Smooth muscle cell (in vitro differentiated cells): Measurements from ENCODE around the gene CDK8. TPM values are rescaled to one million over a fixed set of nuclear protein-coding genes. Genes with fewer than 3 reads are reported as not detected.

Experiments
- DNase-seq: peaks from one replicate; lab custom pipeline; 2025; ENCODE audit not compliant: unreplicated experiment; lab: John Stamatoyannopoulos, UW
- H2AFZ ChIP-seq: fragments of 200-600 bp; sonication (generic); 2 replicates; pipeline ENCODE4 v1.6.0; 2016; ENCODE audit warnings: antibody characterized with exemption, low read depth, mild to moderate bottlenecking
- H3F3A ChIP-seq: fragments of 200-600 bp; sonication (generic); 2 replicates; pipeline ENCODE4 v1.6.0; 2017; ENCODE audit warnings: antibody characterized with exemption, low read depth
- H3K27ac ChIP-seq: fragments of 200-600 bp; sonication (generic); 2 replicates; pipeline ENCODE4 v1.5.1; 2016; ENCODE audit warnings: low read depth, mild to moderate bottlenecking
- H3K27me3 ChIP-seq: fragments of 200-600 bp; sonication (generic); 2 replicates; pipeline ENCODE4 v1.6.1; 2016; ENCODE audit warnings: low read depth, mild to moderate bottlenecking
- H3K36me3 ChIP-seq: fragments of 200-600 bp; sonication (generic); 2 replicates; pipeline ENCODE4 v1.5.1; 2016; ENCODE audit warnings: low read depth
- H3K4me1 ChIP-seq: fragments of 200-600 bp; sonication (generic); 2 replicates; pipeline ENCODE4 v1.5.1; 2016; ENCODE audit warnings: low read depth
- H3K4me2 ChIP-seq: fragments of 200-600 bp; sonication (generic); 2 replicates; pipeline ENCODE4 v1.6.0; 2016; ENCODE audit warnings: mild to moderate bottlenecking
- H3K4me3 ChIP-seq: fragments of 200-600 bp; sonication (generic); 2 replicates; pipeline ENCODE4 v1.5.1; 2016; ENCODE audit warnings: mild to moderate bottlenecking
- H3K79me2 ChIP-seq: fragments of 200-600 bp; sonication (generic); 2 replicates; pipeline ENCODE4 v1.6.0; 2016; ENCODE audit warnings: low read depth, mild to moderate bottlenecking
- H3K9ac ChIP-seq: fragments of 200-600 bp; sonication (generic); 2 replicates; pipeline ENCODE4 v1.6.0; 2016; ENCODE audit warnings: low read depth
- H3K9me3 ChIP-seq: fragments of 200-600 bp; sonication (generic); replicated peaks from 2 replicates; pipeline ENCODE4 v1.5.1; 2016; ENCODE audit warnings: low read depth
- H4K20me1 ChIP-seq: fragments of 200-600 bp; sonication (generic); 2 replicates; pipeline ENCODE4 v1.6.0; 2016; ENCODE audit warnings: low read depth
- CTCF ChIP-seq: fragments of 200-600 bp; sonication (generic); IDR thresholded peaks from 2 replicates; pipeline ENCODE4 v1.5.1; 2017; ENCODE audit warnings: borderline replicate concordance, mild to moderate bottlenecking, antibody characterized with exemption; ENCODE audit not compliant: insufficient read depth, poor library complexity, severe bottlenecking
- WGBS: methylation state at CpG from one replicate; pipeline ENCODE4 v1.1.7; 2016; ENCODE audit warnings: low lambda C conversion rate; 5-methylcytosine and 5-hydroxymethylcytosine counted together
- polyA plus RNA-seq: library from polyadenylated mRNA; unstranded; fragments of >200 nt; fragmentation: Nextera tagmentation; extraction: Ambion mirVana; gene quantifications from 2 replicates; pipeline ENCODE4 v1.2.1, GENCODE V29; 2016
- total RNA-seq: library from RNA; depleted of rRNA; stranded (reverse); fragments of >200 nt; gene quantifications from 2 replicates; pipeline ENCODE4 v1.2.3, GENCODE V29; 2014

CDK8 gene
- total RNA-seq (32.7 and 45.4 TPM in 2 replicates), polyA plus RNA-seq (11.3 and 12.6 TPM in 2 replicates)

- Histone ChIP-seq H3F3A (no peaks in the 10 kb centered on the region), H3K9ac (peak within 1 kb of the TSS; percentile 65), H3K4me3 (peak within 1 kb of the TSS; percentile 87), H3K27ac (peak within 1 kb of the TSS; percentile 75), H4K20me1 (peaks cover 40% of the 10 kb centered on the region), H3K36me3 (no peaks in the 10 kb centered on the region), H3K9me3 (no peaks in the 10 kb centered on the region), H3K79me2 (peaks cover 47% of the 10 kb centered on the region), H3K4me1 (peaks cover 30% of the 10 kb centered on the region), H3K27me3 (no peaks in the 10 kb centered on the region), H3K4me2 (peak within 1 kb of the TSS; percentile 91), H2AFZ (peak within 1 kb of the TSS; percentile 94)
- under 1% methylated on average over 32 of the region's 79 CpGs for WGBS
- no peak for TF ChIP-seq CTCF
- DNase-seq, result peak; percentile 87
Observed at GRCh38 chr13:26253787-26254582, at the start of gene CDK8. CDK8 (plus strand) TSS chr13:26254129; CDS start chr13:26254642, 513 bp downstream.

GRCh38 chr13:26208287-26208686 is 45.6 kb upstream of the CDK8 start:
- DNase-seq, result no peak
- Histone ChIP-seq H3F3A (no peaks in the 10 kb centered on the region), H3K4me3 (no peak overlapping the region), H4K20me1 (peaks cover 6% of the 10 kb centered on the region), H3K9ac (no peak overlapping the region), H3K4me2 (no peak overlapping the region), H3K9me3 (no peaks in the 10 kb centered on the region), H3K79me2 (no peaks in the 10 kb centered on the region), H3K4me1 (no peaks in the 10 kb centered on the region), H2AFZ (no peak overlapping the region), H3K27me3 (no peaks in the 10 kb centered on the region), H3K27ac (no peak overlapping the region), H3K36me3 (peaks cover 16% of the 10 kb centered on the region)
- no peak for TF ChIP-seq CTCF
- WGBS, result 87% methylated on average over 1 of the region's 1 CpG

GRCh38 chr13:26213345-26213744 is 40.6 kb upstream of the CDK8 start:
- TF ChIP-seq CTCF, result no peak
- WGBS, result 100% methylated on average over 1 of the region's 1 CpG
- no peaks in the 10 kb centered on the region for H3K27me3 ChIP-seq

More at GRCh38 chr13:26213345-26213744, 40.6 kb upstream of the CDK8 start:
- Histone ChIP-seq H4K20me1 (peaks cover 21% of the 10 kb centered on the region), H3K9me3 (no peaks in the 10 kb centered on the region), H3K9ac (no peak overlapping the region), H3F3A (peaks cover 5% of the 10 kb centered on the region), H3K27ac (no peak overlapping the region), H3K36me3 (peaks cover 57% of the 10 kb centered on the region), H3K4me3 (no peak overlapping the region), H2AFZ (no peak overlapping the region), H3K4me1 (no peaks in the 10 kb centered on the region), H3K79me2 (peaks cover 2% of the 10 kb centered on the region), H3K4me2 (no peak overlapping the region)
- no peak for DNase-seq
